MCF 10A (cell line): ENCODE results near the gene RTP3. TPM values are rescaled to one million over a fixed set of nuclear protein-coding genes. Genes with fewer than 3 reads are reported as not detected.
"Not testable (repeated sequence)": the region's sequence is repeated elsewhere in the genome, so short reads cannot be mapped to it uniquely, and the experiment has no call there.

Experiments
- BruUV-seq: library from RNA; stranded (reverse); fragments of 400-500 nt; replicated peaks from 2 replicates; lab custom pipeline; 2021; lab: Mats Ljungman, UMichigan
- CTCF ChIA-PET: fragments of 300-600 bp; sonication (Branson Sonifier 250); formaldehyde crosslinking; extraction: SDS; loops from one replicate; lab custom pipeline; 2021; ENCODE audit warnings: antibody characterized with exemption, inconsistent platforms; lab: Yijun Ruan, JAX
- POLR2A ChIA-PET: fragments of 300-600, 350-650 bp; sonication (Branson Sonifier 250); formaldehyde crosslinking; extraction: SDS; loops from one replicate; lab custom pipeline; 2020; ENCODE audit warnings: antibody characterized with exemption, inconsistent platforms; lab: Yijun Ruan, JAX
- DNase-seq: peaks from one replicate; pipeline ENCODE4 v3.0.0-alpha.2; 2018; ENCODE audit not compliant: unreplicated experiment
- H3K27ac Mint-ChIP-seq: one replicate; pipeline ENCODE4 v1.8.0; 2022; ENCODE audit warnings: mild to moderate bottlenecking, low read depth, mixed read lengths; ENCODE audit not compliant: unreplicated experiment
- H3K27me3 Mint-ChIP-seq: one replicate; pipeline ENCODE4 v1.8.0; 2022; ENCODE audit warnings: mixed read lengths; ENCODE audit not compliant: insufficient read depth, unreplicated experiment
- H3K36me3 Mint-ChIP-seq: one replicate; pipeline ENCODE4 v1.8.0; 2022; ENCODE audit warnings: mild to moderate bottlenecking, moderate library complexity, mixed read lengths; ENCODE audit not compliant: insufficient read depth, unreplicated experiment
- H3K4me1 Mint-ChIP-seq: one replicate; pipeline ENCODE4 v1.8.0; 2022; ENCODE audit warnings: mixed read lengths; ENCODE audit not compliant: insufficient read depth, unreplicated experiment
- H3K4me3 Mint-ChIP-seq: one replicate; pipeline ENCODE4 v1.8.0; 2022; ENCODE audit warnings: mild to moderate bottlenecking, moderate library complexity, mixed read lengths; ENCODE audit not compliant: unreplicated experiment
- H3K9me3 Mint-ChIP-seq: one replicate; pipeline ENCODE4 v1.8.0; 2022; ENCODE audit warnings: mixed read lengths; ENCODE audit not compliant: unreplicated experiment
- intact Hi-C: fragments of 100-400 bp; cut with micrococcal nuclease; formaldehyde crosslinking; loops from 2 replicates; pipeline ENCODE4 v1.14.1; 2022
- total RNA-seq: library from RNA; stranded (reverse); gene quantifications from 2 replicates; pipeline ENCODE4 v1.2.3, GENCODE V29; 2022
- TF ChIP-seq, protein P1 (sequence below): fragments of 200-600 bp; IDR thresholded peaks from one replicate; pipeline ENCODE4 v1.8.0; 2022; ENCODE audit warnings: antibody characterized with exemption, mild to moderate bottlenecking; ENCODE audit not compliant: unreplicated experiment

The RTP3 gene
- total RNA-seq, 1 experiment from 2014 or later: not detected

DNA sequence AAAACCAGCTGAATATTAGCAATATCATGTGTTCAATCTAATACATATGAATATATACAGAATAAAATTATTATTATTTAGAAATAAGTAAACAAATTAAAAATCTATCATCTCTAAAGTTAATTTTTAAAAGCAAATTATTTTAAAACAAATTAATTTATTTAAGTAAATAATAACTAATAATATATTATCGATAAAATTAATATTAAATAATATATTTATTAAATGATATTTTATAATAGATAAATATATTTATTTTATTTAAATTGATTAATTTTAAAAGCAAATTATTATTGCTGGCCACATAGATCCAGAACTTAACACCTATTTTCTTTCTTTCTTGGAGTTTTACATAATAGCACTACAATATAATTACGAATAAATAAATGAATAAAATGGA lies 22.2 kb downstream of the RTP3 start:
- BruUV-seq: no TSS peak
- H3K27me3 Mint-ChIP-seq: no peaks in the 10 kb centered on the region
- no peak for DNase-seq
- H3K36me3 Mint-ChIP-seq: no peaks in the 10 kb centered on the region
- ChIA-PET CTCF (interaction anchor here (1.0 kb wide), 1 partner anchor 11 kb away, joined by 3 read pairs; no protein-coding TSS in a partner anchor), POLR2A (no interaction called here)
- intact Hi-C loops: no loop called here
- TF ChIP-seq, protein P1, sequence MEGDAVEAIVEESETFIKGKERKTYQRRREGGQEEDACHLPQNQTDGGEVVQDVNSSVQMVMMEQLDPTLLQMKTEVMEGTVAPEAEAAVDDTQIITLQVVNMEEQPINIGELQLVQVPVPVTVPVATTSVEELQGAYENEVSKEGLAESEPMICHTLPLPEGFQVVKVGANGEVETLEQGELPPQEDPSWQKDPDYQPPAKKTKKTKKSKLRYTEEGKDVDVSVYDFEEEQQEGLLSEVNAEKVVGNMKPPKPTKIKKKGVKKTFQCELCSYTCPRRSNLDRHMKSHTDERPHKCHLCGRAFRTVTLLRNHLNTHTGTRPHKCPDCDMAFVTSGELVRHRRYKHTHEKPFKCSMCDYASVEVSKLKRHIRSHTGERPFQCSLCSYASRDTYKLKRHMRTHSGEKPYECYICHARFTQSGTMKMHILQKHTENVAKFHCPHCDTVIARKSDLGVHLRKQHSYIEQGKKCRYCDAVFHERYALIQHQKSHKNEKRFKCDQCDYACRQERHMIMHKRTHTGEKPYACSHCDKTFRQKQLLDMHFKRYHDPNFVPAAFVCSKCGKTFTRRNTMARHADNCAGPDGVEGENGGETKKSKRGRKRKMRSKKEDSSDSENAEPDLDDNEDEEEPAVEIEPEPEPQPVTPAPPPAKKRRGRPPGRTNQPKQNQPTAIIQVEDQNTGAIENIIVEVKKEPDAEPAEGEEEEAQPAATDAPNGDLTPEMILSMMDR: no peak
- no peaks in the 10 kb centered on the region for H3K9me3 Mint-ChIP-seq
- H3K4me1 Mint-ChIP-seq: peaks cover 22% of the 10 kb centered on the region
- H3K27ac Mint-ChIP-seq: no peak overlapping the region
- H3K4me3 Mint-ChIP-seq: no peak overlapping the region

DNA sequence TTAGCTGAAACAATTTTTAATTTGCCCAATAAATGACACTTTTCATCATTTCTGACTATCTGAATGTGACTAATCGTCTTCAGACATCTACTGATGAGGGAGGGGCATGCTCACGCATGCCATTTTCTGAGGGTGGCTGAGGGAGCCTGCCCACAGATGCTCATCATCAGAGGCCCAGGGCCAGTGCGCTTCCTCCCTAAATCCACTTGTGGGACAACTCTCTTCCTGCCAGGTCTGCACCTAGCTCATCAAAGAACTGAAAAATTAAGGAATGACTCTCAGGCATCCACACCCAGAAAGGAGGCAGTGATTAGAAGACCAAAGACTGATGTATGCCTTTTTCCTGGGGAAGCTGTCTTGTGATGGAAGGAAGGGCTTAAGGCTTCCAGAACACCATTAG lies 22.8 kb downstream of the RTP3 start:
- POLR2A ChIA-PET: no interaction called here

DNA sequence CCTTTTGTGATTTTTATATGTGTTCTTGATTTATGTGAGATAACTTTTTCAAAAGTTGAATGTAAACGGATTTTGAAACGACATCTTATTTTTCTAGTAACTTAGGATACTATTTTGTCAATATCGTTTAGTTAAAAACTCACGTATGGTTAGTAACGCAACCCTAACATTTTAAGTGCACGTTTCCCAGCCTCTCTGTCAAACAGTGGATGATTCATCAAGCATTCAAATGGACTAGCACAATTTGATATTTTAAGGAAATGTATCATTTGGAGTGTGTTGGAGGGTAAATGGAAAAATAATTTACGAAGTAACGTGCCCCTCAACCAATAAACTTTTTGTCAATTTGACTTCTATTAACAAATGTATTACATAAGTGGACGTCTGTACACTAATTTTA lies 23.3 kb downstream of the RTP3 start:
- Mint-ChIP-seq H3K27me3 (no peaks in the 10 kb centered on the region), H3K36me3 (no peaks in the 10 kb centered on the region), H3K4me1 (peaks cover 20% of the 10 kb centered on the region), H3K27ac (no peak overlapping the region), H3K9me3 (no peaks in the 10 kb centered on the region), H3K4me3 (no peak overlapping the region)
- ChIA-PET CTCF (interaction anchor here (1.0 kb wide), 1 partner anchor 12 kb away, joined by 3 read pairs; no protein-coding TSS in a partner anchor), POLR2A (no interaction called here)
- intact Hi-C loops: no loop called here
- no TSS peak for BruUV-seq
- TF ChIP-seq, protein P1: no peak
- no peak for DNase-seq

More for the DNA sequence above, 22.8 kb downstream of the RTP3 start:
- Mint-ChIP-seq H3K9me3 (no peaks in the 10 kb centered on the region), H3K27ac (no peak overlapping the region), H3K4me3 (no peak overlapping the region), H3K36me3 (no peaks in the 10 kb centered on the region), H3K27me3 (no peaks in the 10 kb centered on the region), H3K4me1 (peaks cover 22% of the 10 kb centered on the region)
- intact Hi-C loops: no loop called here
- no TSS peak for BruUV-seq
- CTCF ChIA-PET: interaction anchor here (1.0 kb wide), 1 partner anchor 11 kb away, joined by 3 read pairs; no protein-coding TSS in a partner anchor
- TF ChIP-seq, protein P1: no peak
- DNase-seq: no peak

DNA sequence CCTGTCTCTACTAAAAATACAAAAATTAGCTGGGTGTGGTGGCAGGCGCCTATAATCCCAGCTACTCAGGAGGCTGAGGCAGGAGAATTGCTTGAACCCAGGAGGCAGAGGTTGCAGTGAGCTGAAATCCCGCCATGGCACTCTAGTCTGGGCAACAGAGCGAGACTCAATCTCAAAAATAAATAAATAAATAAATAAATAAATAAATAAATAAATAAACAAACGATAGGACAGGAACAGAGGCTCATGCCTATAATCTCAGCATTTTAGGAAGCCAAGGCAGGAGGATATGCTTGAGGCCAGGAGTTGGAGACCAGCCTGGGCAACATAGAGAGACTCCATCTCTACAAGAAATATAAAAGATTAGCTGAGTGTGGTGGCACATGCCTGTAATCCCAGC lies 24.4 kb downstream of the RTP3 start:
- H3K27ac Mint-ChIP-seq, BruUV-seq, H3K4me3 Mint-ChIP-seq, H3K27me3 Mint-ChIP-seq, H3K9me3 Mint-ChIP-seq, H3K36me3 Mint-ChIP-seq, intact Hi-C loops, DNase-seq, CTCF ChIA-PET: not testable (repeated sequence)
- POLR2A ChIA-PET: interaction anchor here (1.2 kb wide), 1 partner anchor 16 kb away, joined by 3 read pairs; no protein-coding TSS in a partner anchor
- peaks cover 10% of the 10 kb centered on the region for H3K4me1 Mint-ChIP-seq
